Astrocyte (in vitro differentiated cells and primary cell): ENCODE measurements around the gene LEMD1. TPM values are rescaled to one million over a fixed set of nuclear protein-coding genes. Genes with fewer than 3 reads are reported as not detected.

Experiments
- DNase-seq: peaks from one replicate; pipeline ENCODE4 v3.0.0-alpha.2; 2010; ENCODE audit warnings: low read depth
- FAIRE-seq: peaks from 2 replicates; lab custom pipeline; 2011; peaks lifted over from hg19 to GRCh38; lab: Jason Lieb, UNC
- H2AFZ ChIP-seq: 2 replicates; pipeline ENCODE4 v1.6.0; 2012; ENCODE audit warnings: low read depth, low read length, inconsistent platforms
- H3K27ac ChIP-seq: 2 replicates; pipeline ENCODE4 v1.5.1; 2011; ENCODE audit warnings: low read depth, low read length, inconsistent platforms
- H3K27me3 ChIP-seq: 2 replicates; pipeline ENCODE4 v1.6.0; 2011; ENCODE audit warnings: low read length, inconsistent platforms; ENCODE audit not compliant: insufficient read depth
- H3K36me3 ChIP-seq: 2 replicates; pipeline ENCODE4 v1.5.1; 2011; ENCODE audit warnings: low read length, inconsistent platforms; ENCODE audit not compliant: insufficient read depth
- H3K4me1 ChIP-seq: 2 replicates; pipeline ENCODE4 v1.5.1; 2011; ENCODE audit warnings: low read length, inconsistent platforms; ENCODE audit not compliant: insufficient read depth
- H3K4me2 ChIP-seq: 2 replicates; pipeline ENCODE4 v1.6.0; 2012; ENCODE audit warnings: low read length, inconsistent platforms
- H3K4me3 ChIP-seq: 2 replicates; pipeline ENCODE4 v1.5.1; 2011; ENCODE audit warnings: low read depth, mild to moderate bottlenecking, low read length, inconsistent platforms; ENCODE audit not compliant: insufficient read depth
- H3K79me2 ChIP-seq: 2 replicates; pipeline ENCODE4 v1.6.0; 2012; ENCODE audit warnings: mild to moderate bottlenecking, low read length, inconsistent platforms; ENCODE audit not compliant: insufficient read depth
- H3K9ac ChIP-seq: 2 replicates; pipeline ENCODE4 v1.6.0; 2012; ENCODE audit warnings: mild to moderate bottlenecking, low read length, inconsistent platforms
- H3K9me3 ChIP-seq: 2 replicates; pipeline ENCODE4 v1.5.1; 2012; ENCODE audit warnings: low read depth, mild to moderate bottlenecking, low read length, inconsistent platforms; ENCODE audit not compliant: insufficient read depth
- H4K20me1 ChIP-seq: 2 replicates; pipeline ENCODE4 v1.6.0; 2012; ENCODE audit warnings: low read length, inconsistent platforms; ENCODE audit not compliant: insufficient read depth
- H3K27ac Mint-ChIP-seq: one replicate; pipeline ENCODE4 v1.8.0; 2021; ENCODE audit warnings: mild to moderate bottlenecking, mixed read lengths; ENCODE audit not compliant: unreplicated experiment
- H3K27me3 Mint-ChIP-seq: one replicate; pipeline ENCODE4 v1.8.0; 2021; ENCODE audit warnings: low read depth, mixed read lengths; ENCODE audit not compliant: unreplicated experiment
- H3K36me3 Mint-ChIP-seq: one replicate; pipeline ENCODE4 v1.8.0; 2021; ENCODE audit warnings: low read depth, mixed read lengths; ENCODE audit not compliant: unreplicated experiment
- H3K4me1 Mint-ChIP-seq: one replicate; pipeline ENCODE4 v1.8.0; 2021; ENCODE audit warnings: low read depth, mixed read lengths; ENCODE audit not compliant: unreplicated experiment
- H3K4me3 Mint-ChIP-seq: one replicate; pipeline ENCODE4 v1.8.0; 2021; ENCODE audit warnings: mild to moderate bottlenecking, moderate library complexity, mixed read lengths; ENCODE audit not compliant: unreplicated experiment
- H3K9me3 Mint-ChIP-seq: one replicate; pipeline ENCODE4 v1.8.0; 2021; ENCODE audit warnings: mild to moderate bottlenecking, mixed read lengths; ENCODE audit not compliant: unreplicated experiment
- EZH2 ChIP-seq: IDR thresholded peaks from 2 replicates; pipeline ENCODE4 v1.6.1; 2012; ENCODE audit warnings: mild to moderate bottlenecking, low read length, inconsistent platforms; ENCODE audit not compliant: insufficient read depth
- total RNA-seq: library from RNA; stranded (reverse); gene quantifications from 2 replicates; pipeline ENCODE4 v1.2.1, GENCODE V29; 2021
- TF ChIP-seq, protein P1 (sequence below): IDR thresholded peaks from 2 replicates; pipeline ENCODE4 v1.5.1; 2011; ENCODE audit warnings: low read depth, mild to moderate bottlenecking, inconsistent platforms, low read length, moderate library complexity; ENCODE audit not compliant: insufficient read depth

LEMD1 gene
- total RNA-seq, 1 donor from 2014 or later = 3.1 TPM

DNA sequence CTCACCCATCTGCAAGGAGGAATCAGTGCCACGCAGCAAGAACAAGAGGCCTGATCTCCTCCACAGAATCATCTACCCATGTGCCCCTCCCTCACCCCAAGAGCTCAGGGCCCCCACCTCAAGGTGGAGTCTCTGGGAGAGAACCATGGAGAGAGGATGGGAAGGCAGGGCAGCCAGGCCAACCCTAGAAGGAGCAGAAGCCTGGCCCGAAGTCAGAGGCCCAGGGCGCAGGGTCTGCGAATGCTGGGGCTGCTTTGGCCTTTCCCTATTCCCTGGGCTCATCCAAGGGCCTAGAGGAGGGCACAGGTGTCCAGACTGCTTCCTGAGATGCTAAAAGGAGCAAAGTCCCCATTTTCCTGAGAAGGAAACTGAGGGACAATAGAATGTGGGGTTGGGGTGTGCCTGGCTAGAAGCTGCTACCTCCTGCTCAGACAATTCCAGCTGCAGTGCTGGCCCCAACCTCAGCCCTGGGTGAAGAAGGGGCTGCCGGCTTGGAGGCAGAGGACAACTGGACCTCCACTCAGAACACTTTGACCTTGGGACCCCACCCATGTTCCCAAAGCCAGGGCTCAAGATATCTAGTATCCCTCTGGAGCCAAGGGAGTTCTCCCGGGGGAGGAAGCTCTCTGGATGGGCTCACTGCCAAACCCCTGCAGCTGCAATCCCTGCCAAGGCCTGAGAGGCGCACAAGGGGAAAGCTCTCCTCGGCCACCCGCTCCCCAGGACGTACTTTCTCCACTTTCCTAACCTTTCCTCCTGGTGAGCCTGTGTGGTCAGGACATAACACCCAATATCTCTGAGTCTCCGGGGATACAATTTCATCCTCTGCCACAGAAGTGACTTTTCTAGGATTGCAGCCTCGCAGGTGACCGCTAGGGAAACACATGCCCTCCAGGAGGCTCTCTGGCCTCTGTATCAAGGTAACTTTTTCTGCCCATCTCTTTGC, 16.6 kb upstream of the LEMD1 start:
- no peaks in the 10 kb centered on the region for H3K79me2 ChIP-seq
- DNase-seq = peak; percentile 57
- FAIRE-seq = no peak
- Mint-ChIP-seq H3K36me3 (no peaks in the 10 kb centered on the region), H3K27me3 (peaks cover 14% of the 10 kb centered on the region), H3K4me1 (peaks cover 28% of the 10 kb centered on the region), H3K27ac (peak overlapping the region; percentile 8), H3K4me3 (no peak overlapping the region), H3K9me3 (no peaks in the 10 kb centered on the region)
- H4K20me1 ChIP-seq = peaks cover 10% of the 10 kb centered on the region
- H3K27me3 ChIP-seq = peaks cover 26% of the 10 kb centered on the region
- no peak overlapping the region for H3K4me3 ChIP-seq
- no peak overlapping the region for H2AFZ ChIP-seq
- peaks cover 10% of the 10 kb centered on the region for H3K4me1 ChIP-seq
- H3K27ac ChIP-seq = no peak overlapping the region
- H3K4me2 ChIP-seq = peak overlapping the region; percentile 34
- TF ChIP-seq, protein P1, sequence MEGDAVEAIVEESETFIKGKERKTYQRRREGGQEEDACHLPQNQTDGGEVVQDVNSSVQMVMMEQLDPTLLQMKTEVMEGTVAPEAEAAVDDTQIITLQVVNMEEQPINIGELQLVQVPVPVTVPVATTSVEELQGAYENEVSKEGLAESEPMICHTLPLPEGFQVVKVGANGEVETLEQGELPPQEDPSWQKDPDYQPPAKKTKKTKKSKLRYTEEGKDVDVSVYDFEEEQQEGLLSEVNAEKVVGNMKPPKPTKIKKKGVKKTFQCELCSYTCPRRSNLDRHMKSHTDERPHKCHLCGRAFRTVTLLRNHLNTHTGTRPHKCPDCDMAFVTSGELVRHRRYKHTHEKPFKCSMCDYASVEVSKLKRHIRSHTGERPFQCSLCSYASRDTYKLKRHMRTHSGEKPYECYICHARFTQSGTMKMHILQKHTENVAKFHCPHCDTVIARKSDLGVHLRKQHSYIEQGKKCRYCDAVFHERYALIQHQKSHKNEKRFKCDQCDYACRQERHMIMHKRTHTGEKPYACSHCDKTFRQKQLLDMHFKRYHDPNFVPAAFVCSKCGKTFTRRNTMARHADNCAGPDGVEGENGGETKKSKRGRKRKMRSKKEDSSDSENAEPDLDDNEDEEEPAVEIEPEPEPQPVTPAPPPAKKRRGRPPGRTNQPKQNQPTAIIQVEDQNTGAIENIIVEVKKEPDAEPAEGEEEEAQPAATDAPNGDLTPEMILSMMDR = peak; percentile 51
- TF ChIP-seq EZH2 = no peak
- H3K36me3 ChIP-seq = no peaks in the 10 kb centered on the region
- no peak overlapping the region for H3K9ac ChIP-seq
- no peaks in the 10 kb centered on the region for H3K9me3 ChIP-seq

DNA sequence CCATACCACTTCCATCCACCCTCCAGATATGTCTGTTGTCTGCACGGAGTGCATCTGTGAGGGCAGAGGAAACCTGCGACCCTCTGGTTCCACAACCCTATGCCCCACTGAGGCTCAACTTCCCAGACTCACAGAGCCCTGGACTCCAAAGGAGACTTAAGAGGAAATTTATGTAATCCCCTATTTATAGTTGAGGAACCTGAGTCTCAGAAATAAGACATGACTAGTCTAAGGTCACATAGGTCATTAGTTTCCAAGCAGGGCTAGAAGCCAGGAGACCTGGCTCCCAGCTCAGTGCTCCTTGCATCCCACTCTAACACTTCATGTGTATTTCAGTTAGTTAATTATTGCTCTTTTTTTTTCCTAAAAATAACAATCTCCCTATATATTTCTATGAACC, 15.7 kb upstream of the LEMD1 start:
- peaks cover 26% of the 10 kb centered on the region for H3K27me3 ChIP-seq
- H3K9me3 ChIP-seq = no peaks in the 10 kb centered on the region
- H3K9ac ChIP-seq = no peak overlapping the region
- peaks cover 10% of the 10 kb centered on the region for H4K20me1 ChIP-seq
- no peak overlapping the region for H3K27ac ChIP-seq
- Mint-ChIP-seq H3K36me3 (no peaks in the 10 kb centered on the region), H3K9me3 (no peaks in the 10 kb centered on the region), H3K27me3 (peaks cover 14% of the 10 kb centered on the region), H3K4me3 (no peak overlapping the region), H3K27ac (no peak overlapping the region), H3K4me1 (peaks cover 24% of the 10 kb centered on the region)
- no peak for DNase-seq
- H3K36me3 ChIP-seq = no peaks in the 10 kb centered on the region
- H3K4me3 ChIP-seq = no peak overlapping the region
- no peak overlapping the region for H3K4me2 ChIP-seq
- peaks cover 10% of the 10 kb centered on the region for H3K4me1 ChIP-seq
- no peaks in the 10 kb centered on the region for H3K79me2 ChIP-seq
- TF ChIP-seq, protein P1 = no peak
- TF ChIP-seq EZH2 = no peak
- no peak for FAIRE-seq
- H2AFZ ChIP-seq = no peak overlapping the region
